Fibroblast of pulmonary artery (primary cell): Measurements from ENCODE around the gene DAPK3.
A peak's percentile ranks its signal among the peaks of the same experiment; 100 is the strongest.
"Not testable (repeated sequence)": the region's sequence is repeated elsewhere in the genome, so short reads cannot be mapped to it uniquely, and the experiment has no call there.

ENCODE experiments used
- DNase-seq: peaks from one replicate; pipeline ENCODE4 v3.0.0-alpha.2; 2010; ENCODE audit warnings: low read depth
- H3K4me3 ChIP-seq: replicated peaks from 2 replicates; pipeline ENCODE4 v1.5.1; 2011; ENCODE audit warnings: low read depth, mild to moderate bottlenecking, control low read depth, low read length, moderate library complexity
- TF ChIP-seq, protein P1 (sequence below): IDR thresholded peaks from 2 replicates; pipeline ENCODE4 v1.5.1; 2011; ENCODE audit warnings: mild to moderate bottlenecking, control low read depth, low read length, inconsistent platforms; ENCODE audit errors: missing control alignments

The DAPK3 gene

DNA sequence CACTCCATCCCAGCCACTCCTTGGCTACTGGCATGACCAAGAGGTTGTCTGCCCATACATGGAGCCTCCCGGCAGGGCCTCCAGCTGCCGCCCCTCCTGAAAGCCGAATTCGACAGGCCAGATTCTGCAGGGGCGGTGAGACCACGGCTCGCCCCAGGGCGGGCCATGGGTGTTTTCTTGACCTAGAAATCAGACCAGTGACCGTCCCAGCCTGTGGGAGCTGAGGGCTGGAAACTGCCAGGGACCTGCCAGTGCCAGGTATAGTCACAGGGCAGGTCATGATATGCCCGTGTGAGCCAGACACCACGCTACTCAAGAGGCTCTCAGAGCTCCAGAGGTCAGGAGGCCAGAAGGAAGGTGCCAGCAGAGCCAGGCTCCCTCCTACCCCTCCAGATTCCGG is 16.8 kb downstream of the DAPK3 start:
- H3K4me3 ChIP-seq: no peak overlapping the region
- TF ChIP-seq, protein P1, sequence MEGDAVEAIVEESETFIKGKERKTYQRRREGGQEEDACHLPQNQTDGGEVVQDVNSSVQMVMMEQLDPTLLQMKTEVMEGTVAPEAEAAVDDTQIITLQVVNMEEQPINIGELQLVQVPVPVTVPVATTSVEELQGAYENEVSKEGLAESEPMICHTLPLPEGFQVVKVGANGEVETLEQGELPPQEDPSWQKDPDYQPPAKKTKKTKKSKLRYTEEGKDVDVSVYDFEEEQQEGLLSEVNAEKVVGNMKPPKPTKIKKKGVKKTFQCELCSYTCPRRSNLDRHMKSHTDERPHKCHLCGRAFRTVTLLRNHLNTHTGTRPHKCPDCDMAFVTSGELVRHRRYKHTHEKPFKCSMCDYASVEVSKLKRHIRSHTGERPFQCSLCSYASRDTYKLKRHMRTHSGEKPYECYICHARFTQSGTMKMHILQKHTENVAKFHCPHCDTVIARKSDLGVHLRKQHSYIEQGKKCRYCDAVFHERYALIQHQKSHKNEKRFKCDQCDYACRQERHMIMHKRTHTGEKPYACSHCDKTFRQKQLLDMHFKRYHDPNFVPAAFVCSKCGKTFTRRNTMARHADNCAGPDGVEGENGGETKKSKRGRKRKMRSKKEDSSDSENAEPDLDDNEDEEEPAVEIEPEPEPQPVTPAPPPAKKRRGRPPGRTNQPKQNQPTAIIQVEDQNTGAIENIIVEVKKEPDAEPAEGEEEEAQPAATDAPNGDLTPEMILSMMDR: no peak
- DNase-seq: no peak

DNA sequence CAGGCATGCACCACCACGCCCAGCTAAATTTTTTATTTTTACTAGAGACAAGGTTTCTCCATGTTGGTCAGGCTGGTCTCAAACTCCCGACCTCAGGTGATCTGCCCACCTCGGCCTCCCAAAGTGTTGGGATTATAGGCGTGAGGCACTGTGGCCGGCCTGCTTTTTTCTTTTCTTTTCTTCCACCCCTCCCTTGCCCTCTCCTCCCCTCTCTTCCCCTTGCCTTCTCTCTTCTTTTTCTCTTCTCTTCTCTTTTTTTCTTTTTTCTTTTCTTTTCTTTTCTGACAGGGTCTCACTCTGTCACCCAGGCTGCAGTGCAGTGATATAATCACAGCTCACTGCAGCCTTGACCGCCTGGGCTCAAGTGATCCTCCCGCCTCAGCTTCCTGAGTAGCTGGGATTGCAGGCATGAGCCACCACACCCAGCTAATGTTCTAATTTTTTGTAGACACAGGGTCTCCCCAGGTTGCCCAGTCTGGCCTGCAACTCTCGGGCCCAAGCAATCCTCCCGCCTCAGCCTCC is 18.1 kb downstream of the DAPK3 start:
- not testable (repeated sequence) for DNase-seq, H3K4me3 ChIP-seq

DNA sequence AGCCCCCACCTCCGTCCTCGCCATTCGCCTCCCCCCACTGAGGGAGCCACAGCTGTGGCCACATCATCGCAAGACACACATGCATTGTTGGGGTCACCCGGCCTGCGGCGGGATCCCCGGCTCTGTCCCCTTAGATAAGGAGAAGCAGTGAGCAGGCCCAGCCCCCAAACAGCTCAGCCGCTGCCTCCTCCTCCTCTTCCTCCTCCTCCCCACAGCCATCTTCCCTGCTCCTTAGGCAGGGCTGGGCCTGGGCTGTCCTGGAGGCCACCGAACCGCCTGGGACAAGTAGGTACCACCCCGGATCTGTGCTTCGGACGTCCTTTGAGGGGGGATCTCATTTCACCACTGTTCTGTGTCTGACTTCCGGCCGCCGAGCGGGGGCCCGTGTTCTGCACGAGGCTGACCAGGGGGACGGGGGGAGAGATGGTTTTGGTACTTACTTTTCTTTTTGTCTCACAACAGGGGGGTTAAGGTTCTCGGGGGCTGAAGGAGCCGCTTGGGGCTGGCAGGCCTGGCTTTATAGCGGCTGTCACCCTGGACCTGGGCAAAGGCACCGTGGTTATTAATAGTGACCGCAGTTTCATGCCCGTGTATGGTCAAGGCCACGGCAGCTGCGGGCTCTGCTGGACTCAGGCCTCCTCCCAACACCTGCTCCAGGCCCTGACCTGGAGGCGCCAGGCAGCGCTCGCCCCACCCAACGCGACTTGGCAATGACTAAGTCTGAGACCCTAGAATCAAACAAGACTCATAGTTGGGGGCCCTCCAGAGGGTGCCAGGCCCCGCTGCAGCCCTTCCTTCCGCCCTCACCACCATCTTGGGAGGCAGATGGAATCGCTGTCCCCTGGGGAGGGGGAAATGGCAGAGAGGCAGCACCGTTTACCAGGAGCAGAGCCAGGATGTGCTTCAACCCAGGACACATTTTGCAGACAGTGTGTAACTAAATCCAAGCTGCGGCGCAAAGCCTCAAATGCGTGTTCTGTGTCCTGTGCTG is 19.7 kb downstream of the DAPK3 start:
- no peak for DNase-seq
- TF ChIP-seq, protein P1: no peak
- no peak overlapping the region for H3K4me3 ChIP-seq

DNA sequence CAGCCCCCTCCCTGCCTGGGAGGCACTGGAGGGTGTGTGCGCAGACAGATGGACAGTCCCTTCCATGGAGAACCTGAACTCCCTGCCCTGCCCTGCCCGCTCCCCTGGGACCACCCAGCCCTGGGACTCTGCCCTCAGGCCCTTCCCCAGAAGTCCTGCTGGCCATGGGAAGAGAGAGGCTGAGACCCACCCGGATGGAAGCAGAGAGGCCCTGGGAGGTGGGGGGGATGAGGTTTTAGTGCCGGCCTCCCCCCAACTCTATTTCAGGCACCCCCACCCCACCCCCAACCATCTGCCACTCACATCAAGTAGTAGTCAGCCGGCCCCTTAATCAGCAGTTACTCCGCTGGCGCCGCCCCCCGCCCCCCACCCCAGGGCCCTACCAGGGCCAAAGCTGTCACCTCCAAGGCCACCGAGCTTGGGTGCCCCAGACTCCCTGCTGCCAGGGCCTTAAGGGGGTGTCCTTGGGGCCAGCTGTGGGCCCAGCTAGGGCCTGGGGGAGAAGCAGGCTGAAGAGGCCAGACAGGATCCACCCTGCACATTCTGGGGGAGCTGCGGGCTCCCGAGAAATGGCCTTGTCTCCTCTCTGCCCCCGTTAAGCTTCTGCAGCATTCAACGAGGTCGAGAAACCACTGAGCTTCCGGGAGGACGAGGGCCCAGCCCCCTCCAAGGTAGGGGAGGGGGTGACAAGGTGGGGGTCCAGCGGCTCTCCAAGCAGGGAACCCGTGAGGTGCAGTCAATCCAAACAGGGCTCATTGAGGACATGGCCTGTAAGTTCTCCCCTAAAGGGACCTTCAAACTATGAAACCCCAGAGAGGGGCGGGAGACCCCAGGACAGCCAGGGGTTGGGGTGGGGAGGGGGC is 20.7 kb downstream of the DAPK3 start:
- DNase-seq: no peak
- TF ChIP-seq, protein P1: no peak
- H3K4me3 ChIP-seq: no peak overlapping the region

DNA sequence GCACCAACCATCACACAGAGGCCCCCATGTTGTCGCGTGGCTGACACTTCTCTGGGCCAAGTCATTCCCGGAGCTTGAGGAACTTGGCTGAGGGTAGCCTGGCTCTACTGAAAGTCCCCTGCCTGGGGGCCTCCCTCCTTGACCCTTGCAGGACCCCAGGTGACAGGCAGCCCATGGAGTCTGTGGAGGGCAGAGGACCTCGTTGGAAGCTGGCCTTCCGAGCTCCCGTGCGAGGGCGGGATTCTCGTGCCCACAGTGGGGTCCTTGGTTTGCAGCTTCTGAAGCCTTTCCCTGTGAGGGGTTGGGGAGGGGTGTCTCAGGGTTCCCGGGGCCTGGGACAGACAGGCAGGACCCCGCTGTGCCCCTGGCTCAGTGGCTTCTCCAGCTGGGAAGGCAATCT is 21.6 kb downstream of the DAPK3 start:
- TF ChIP-seq, protein P1: no peak
- no peak for DNase-seq
- H3K4me3 ChIP-seq: no peak overlapping the region

DNA sequence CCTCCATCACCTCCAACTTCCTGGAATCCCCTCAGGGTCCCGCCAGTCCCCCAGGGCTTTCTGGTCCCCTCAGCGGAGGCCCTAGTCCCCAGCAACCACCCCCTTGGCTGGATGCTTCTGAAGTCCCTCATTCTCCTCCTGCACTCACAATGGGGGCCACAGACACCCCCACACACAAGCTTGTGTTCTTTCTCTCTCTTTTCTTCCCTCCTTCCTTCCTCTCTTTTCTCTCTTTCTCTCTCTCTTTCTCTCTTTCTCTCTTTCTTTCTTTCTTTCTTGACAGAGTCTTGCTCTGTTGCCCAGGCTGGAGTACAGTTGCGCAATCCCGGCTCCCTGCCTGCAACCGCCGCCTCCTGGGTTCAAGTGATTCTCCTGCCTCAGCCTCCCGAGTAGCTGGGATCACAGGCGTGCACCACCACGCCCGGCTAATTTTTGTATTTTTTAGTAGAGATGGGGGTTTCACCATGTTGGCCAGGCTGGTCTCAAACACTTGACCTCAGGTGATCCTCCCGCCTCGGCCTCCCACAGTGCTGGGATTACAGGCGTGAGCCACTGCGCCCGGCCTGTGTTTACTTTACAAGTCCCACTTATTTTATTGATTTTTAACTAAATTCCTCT is 23.5 kb downstream of the DAPK3 start:
- not testable (repeated sequence) for DNase-seq, H3K4me3 ChIP-seq

DNA sequence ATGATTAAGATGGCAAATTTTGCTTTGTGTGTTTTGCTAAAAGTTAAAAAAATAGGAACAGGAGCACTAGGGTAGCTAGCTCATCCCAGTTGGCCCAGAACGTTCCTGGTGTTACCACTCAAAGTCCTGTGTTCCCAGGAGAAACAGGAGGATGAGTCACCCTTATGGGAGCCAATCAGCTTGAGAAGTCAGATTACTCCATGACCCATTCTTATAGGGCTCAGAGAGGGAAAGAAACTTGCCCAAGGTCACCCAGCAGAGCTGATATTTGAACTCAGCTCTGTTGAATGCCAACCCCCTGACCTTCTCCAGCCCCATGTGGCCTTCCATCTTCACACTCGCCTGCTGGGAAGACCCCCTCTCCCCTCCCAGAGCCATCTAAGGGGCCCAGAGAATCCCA is 25.1 kb downstream of the DAPK3 start:
- TF ChIP-seq, protein P1: no peak
- DNase-seq: peak; percentile 40

More for the DNA sequence above, 25.1 kb downstream of the DAPK3 start:
- H3K4me3 ChIP-seq: no peak overlapping the region
